Thyroid gland (tissue), 4 donors: ENCODE results near the gene CD79B.
"Not testable (repeated sequence)": the region's sequence is repeated elsewhere in the genome, so short reads cannot be mapped to it uniquely, and the experiment has no call there.

Experiments used
- POLR2A ChIP-seq, 2 donors: fragments of 450-650 bp; IDR thresholded peaks; one replicate each; pipeline ENCODE4 v1.6.1; 2017; ENCODE audit warnings: antibody characterized with exemption in 2 of 2, mild to moderate bottlenecking in 2 of 2, moderate library complexity in 1 of 2
- TF ChIP-seq, protein P1 (sequence below), 6 experiments: fragments of 200-600 bp in 3 of 6; fragments of 450-650 bp in 3 of 6; sonication (generic) in 3 of 6; IDR thresholded peaks; one replicate each; pipeline ENCODE4 v1.5.1; 2016 to 2019; ENCODE audit warnings: antibody characterized with exemption in 6 of 6, mild to moderate bottlenecking in 2 of 6, inconsistent platforms in 1 of 6, moderate library complexity in 1 of 6

DNA sequence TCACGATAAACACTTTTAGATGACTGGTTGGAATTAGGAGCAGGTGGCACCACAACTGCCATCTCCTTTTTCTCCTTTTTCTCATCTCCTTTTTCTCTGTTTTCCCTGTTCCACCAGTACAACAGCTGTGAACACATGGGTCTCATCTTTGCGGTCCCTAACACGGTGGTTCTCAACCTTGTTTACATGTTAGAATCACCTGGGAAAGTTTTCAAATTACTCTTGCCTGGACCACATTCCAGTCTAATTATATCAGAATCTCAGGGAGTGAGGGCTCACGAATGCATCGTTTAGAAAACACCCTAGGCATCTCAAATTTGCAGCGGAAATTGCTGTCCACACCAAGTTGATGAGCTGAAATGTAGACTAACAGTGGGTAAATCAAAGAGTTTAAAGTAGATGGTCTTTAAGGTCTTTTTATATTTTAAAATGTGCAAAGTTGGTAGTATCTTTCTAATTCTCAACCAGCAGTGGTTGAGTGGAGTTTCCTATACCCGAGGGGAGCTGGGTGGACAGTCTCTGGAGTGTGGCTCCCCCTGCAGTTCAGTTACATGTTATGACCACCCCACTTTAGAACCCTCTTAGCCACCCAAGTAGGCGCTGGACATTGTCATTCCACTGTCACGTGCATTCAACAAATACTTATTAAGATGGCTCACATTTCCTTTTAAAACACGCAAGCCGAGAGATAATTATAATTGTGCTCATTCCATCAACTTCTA, 39.7 kb downstream of the CD79B start:
- TF ChIP-seq, protein P1, sequence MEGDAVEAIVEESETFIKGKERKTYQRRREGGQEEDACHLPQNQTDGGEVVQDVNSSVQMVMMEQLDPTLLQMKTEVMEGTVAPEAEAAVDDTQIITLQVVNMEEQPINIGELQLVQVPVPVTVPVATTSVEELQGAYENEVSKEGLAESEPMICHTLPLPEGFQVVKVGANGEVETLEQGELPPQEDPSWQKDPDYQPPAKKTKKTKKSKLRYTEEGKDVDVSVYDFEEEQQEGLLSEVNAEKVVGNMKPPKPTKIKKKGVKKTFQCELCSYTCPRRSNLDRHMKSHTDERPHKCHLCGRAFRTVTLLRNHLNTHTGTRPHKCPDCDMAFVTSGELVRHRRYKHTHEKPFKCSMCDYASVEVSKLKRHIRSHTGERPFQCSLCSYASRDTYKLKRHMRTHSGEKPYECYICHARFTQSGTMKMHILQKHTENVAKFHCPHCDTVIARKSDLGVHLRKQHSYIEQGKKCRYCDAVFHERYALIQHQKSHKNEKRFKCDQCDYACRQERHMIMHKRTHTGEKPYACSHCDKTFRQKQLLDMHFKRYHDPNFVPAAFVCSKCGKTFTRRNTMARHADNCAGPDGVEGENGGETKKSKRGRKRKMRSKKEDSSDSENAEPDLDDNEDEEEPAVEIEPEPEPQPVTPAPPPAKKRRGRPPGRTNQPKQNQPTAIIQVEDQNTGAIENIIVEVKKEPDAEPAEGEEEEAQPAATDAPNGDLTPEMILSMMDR (IDR thresholded peaks at IDR 0.05) = not testable (repeated sequence)
- not testable (repeated sequence) for TF ChIP-seq POLR2A (IDR thresholded peaks at IDR 0.05)
